ENCODE data around the gene ABL2.

DNA sequence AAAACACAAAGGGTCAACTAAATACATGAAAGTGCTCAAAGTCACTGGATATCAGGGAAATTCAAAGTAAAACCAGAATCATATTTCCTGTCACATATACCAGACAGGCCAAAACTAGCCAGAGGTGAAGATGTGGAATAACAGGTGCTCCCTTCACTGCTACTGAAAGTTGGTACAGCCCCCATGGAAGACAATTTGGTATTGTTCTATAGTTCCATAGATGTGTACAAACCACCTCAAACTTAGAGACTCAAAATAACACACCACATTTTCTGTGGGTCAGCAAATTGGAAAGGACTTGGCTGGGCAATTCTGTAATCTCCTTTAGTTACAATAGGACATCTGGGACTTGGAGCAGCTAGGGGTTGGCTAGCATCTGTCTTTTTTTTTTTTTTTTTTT, 39.6 kb upstream of the ABL2 start:
- no peak for TF ChIP-seq EZH2 (IDR thresholded peaks at IDR 0.05; ENCODE audit: borderline replicate concordance, low read depth, low read length, poor library complexity, severe bottlenecking)
- TF ChIP-seq, protein P1, sequence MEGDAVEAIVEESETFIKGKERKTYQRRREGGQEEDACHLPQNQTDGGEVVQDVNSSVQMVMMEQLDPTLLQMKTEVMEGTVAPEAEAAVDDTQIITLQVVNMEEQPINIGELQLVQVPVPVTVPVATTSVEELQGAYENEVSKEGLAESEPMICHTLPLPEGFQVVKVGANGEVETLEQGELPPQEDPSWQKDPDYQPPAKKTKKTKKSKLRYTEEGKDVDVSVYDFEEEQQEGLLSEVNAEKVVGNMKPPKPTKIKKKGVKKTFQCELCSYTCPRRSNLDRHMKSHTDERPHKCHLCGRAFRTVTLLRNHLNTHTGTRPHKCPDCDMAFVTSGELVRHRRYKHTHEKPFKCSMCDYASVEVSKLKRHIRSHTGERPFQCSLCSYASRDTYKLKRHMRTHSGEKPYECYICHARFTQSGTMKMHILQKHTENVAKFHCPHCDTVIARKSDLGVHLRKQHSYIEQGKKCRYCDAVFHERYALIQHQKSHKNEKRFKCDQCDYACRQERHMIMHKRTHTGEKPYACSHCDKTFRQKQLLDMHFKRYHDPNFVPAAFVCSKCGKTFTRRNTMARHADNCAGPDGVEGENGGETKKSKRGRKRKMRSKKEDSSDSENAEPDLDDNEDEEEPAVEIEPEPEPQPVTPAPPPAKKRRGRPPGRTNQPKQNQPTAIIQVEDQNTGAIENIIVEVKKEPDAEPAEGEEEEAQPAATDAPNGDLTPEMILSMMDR (conservative IDR thresholded peaks at IDR 0.05; ENCODE audit: low read depth, low read length) = no peak

Data from A673 (cell line).